Brain microvascular endothelial cell (primary cell): ENCODE results near the gene FAM177B.
A peak's percentile ranks its signal among the peaks of the same experiment; 100 is the strongest.

Experiments used
- DNase-seq: peaks from one replicate; pipeline ENCODE4 v3.0.0-alpha.2; 2020
- H3K27ac ChIP-seq: fragments of 250-450 bp; sonication (Bioruptor Pico); 2 replicates; pipeline ENCODE4 v1.5.1; 2020; ENCODE audit warnings: mild to moderate bottlenecking, moderate library complexity
- H3K27me3 ChIP-seq: fragments of 250-450 bp; sonication (Bioruptor Pico); replicated peaks from 2 replicates; pipeline ENCODE4 v1.5.1; 2020; ENCODE audit warnings: mild to moderate bottlenecking
- H3K36me3 ChIP-seq: fragments of 250-450 bp; sonication (Bioruptor Pico); replicated peaks from 2 replicates; pipeline ENCODE4 v1.5.1; 2020; ENCODE audit warnings: mild to moderate bottlenecking
- H3K4me3 ChIP-seq: 2 replicates; pipeline ENCODE4 v1.5.1; 2011; ENCODE audit warnings: low read depth, mild to moderate bottlenecking, control low read depth, low read length, moderate library complexity
- CTCF ChIP-seq: IDR thresholded peaks from 2 replicates; pipeline ENCODE4 v1.5.1; 2011; ENCODE audit warnings: low read depth, mild to moderate bottlenecking, moderate library complexity, low read length, control low read depth, inconsistent platforms; ENCODE audit errors: missing control alignments
- in situ Hi-C: cut with HindIII; loops from 2 replicates; pipeline ENCODE4 v1.10.0; 2017; ENCODE audit warnings: low sequenced_read_pairs, low pct_ligation_motif_present

Gene FAM177B

GRCh38 chr1:222749927-222750326 is 12.9 kb downstream of the FAM177B start:
- peak; percentile 2 for DNase-seq
- Histone ChIP-seq H3K27ac (no peak overlapping the region), H3K27me3 (no peaks in the 10 kb centered on the region), H3K36me3 (no peaks in the 10 kb centered on the region), H3K4me3 (no peak overlapping the region)
- in situ Hi-C loops: no loop called here
- no peak for TF ChIP-seq CTCF

GRCh38 chr1:222750651-222751050 is 13.6 kb downstream of the FAM177B start:
- in situ Hi-C loops: no loop called here
- no peak overlapping the region for H3K4me3 ChIP-seq
- no peak overlapping the region for H3K27ac ChIP-seq
- DNase-seq: no peak
- no peak for TF ChIP-seq CTCF
- H3K36me3 ChIP-seq: no peaks in the 10 kb centered on the region
- no peaks in the 10 kb centered on the region for H3K27me3 ChIP-seq

GRCh38 chr1:222751255-222751654 is 14.3 kb downstream of the FAM177B start:
- TF ChIP-seq CTCF: no peak
- no peaks in the 10 kb centered on the region for H3K27me3 ChIP-seq
- no peak overlapping the region for H3K4me3 ChIP-seq
- no peak for DNase-seq
- in situ Hi-C loops: no loop called here
- no peak overlapping the region for H3K27ac ChIP-seq
- no peaks in the 10 kb centered on the region for H3K36me3 ChIP-seq

- no peaks in the 10 kb centered on the region for H3K36me3 ChIP-seq
- in situ Hi-C loops: no loop called here
- peak; percentile 81 for DNase-seq
- peak overlapping the region; percentile 13 for H3K27ac ChIP-seq
- no peaks in the 10 kb centered on the region for H3K27me3 ChIP-seq
- no peak for TF ChIP-seq CTCF
- H3K4me3 ChIP-seq: no peak overlapping the region
Measured at GRCh38 chr1:222754366-222755139, 17.6 kb downstream of the FAM177B start.

GRCh38 chr1:222757646-222758268 is 20.8 kb downstream of the FAM177B start:
- no peaks in the 10 kb centered on the region for H3K36me3 ChIP-seq
- H3K27ac ChIP-seq: no peak overlapping the region
- no peaks in the 10 kb centered on the region for H3K27me3 ChIP-seq
- DNase-seq: no peak
- no peak overlapping the region for H3K4me3 ChIP-seq
- in situ Hi-C loops: no loop called here
- no peak for TF ChIP-seq CTCF
